K562 (cell line): ENCODE measurements around the gene GBF1.

Experiments
- CBFA2T3 ChIP-seq: fragments of 450-650 bp; IDR thresholded peaks from 2 replicates; pipeline ENCODE4 v1.6.1; 2017
- CBFB ChIP-seq: sonication (generic); formaldehyde crosslinking; IDR thresholded peaks from 2 replicates; pipeline ENCODE4 v1.4.0; 2020; ENCODE audit warnings: mild to moderate bottlenecking, missing genetic modification reagents
- HNRNPK ChIP-seq: fragments of 200-400 bp; formaldehyde crosslinking; IDR thresholded peaks from one replicate; pipeline ENCODE4 v1.6.1; 2018; ENCODE audit warnings: mild to moderate bottlenecking, low read depth, low read length; ENCODE audit not compliant: poor library complexity, severe bottlenecking
- MBD1 ChIP-seq: fragments of 250-450 bp; sonication (Bioruptor Pico); IDR thresholded peaks from 2 replicates; pipeline ENCODE4 v1.8.0; 2022; ENCODE audit warnings: inconsistent platforms
- MEF2A ChIP-seq: IDR thresholded peaks from 2 replicates; pipeline ENCODE4 v1.6.1; 2011; ENCODE audit warnings: low read depth, mild to moderate bottlenecking, low read length, moderate library complexity; ENCODE audit not compliant: control insufficient read depth
- POLR2AphosphoS5 ChIP-seq: IDR thresholded peaks from 2 replicates; pipeline ENCODE4 v1.6.1; 2011; ENCODE audit warnings: mild to moderate bottlenecking, low read depth, low read length, moderate library complexity; ENCODE audit not compliant: control insufficient read depth, insufficient read depth
- RFX5 ChIP-seq: IDR thresholded peaks from 2 replicates; pipeline ENCODE4 v1.6.1; 2011; ENCODE audit warnings: low read depth, mild to moderate bottlenecking, improper control_type of control experiment, low read length
- TAF15 ChIP-seq: fragments of 200-400 bp; formaldehyde crosslinking; IDR thresholded peaks from 2 replicates; pipeline ENCODE4 v1.6.1; 2017; ENCODE audit warnings: mild to moderate bottlenecking, low read depth, low read length, moderate library complexity
- ZZZ3 ChIP-seq: fragments of 450-650 bp; IDR thresholded peaks from 2 replicates; pipeline ENCODE4 v1.6.1; 2016; ENCODE audit warnings: antibody characterized with exemption, mild to moderate bottlenecking, moderate library complexity
- TF ChIP-seq, protein P1 (sequence below), 3 experiments: IDR thresholded peaks in 2 of 3; conservative IDR thresholded peaks in 1 of 3; 2 replicates each; pipeline ENCODE4 v1.5.1; 2011 to 2012; ENCODE audit warnings: low read length in 3 of 3, mild to moderate bottlenecking in 3 of 3, control low read depth in 2 of 3, improper control_type of control experiment in 1 of 3, inconsistent platforms in 1 of 3, low read depth in 1 of 3, mixed read lengths in 1 of 3, moderate library complexity in 1 of 3; ENCODE audit not compliant: insufficient read depth in 2 of 3
- TF ChIP-seq, protein P2 (sequence below), 2 experiments: fragments of 450-650 bp in 1 of 2; sonication (generic) in 1 of 2; formaldehyde crosslinking in 1 of 2; IDR thresholded peaks in 1 of 2; conservative IDR thresholded peaks in 1 of 2; 2 replicates each; pipeline versions ENCODE4 v1.6.1 to v1.8.1; 2016 to 2023; ENCODE audit warnings: mild to moderate bottlenecking in 2 of 2, moderate library complexity in 2 of 2, inconsistent platforms in 1 of 2, missing genetic modification reagents in 1 of 2

DNA sequence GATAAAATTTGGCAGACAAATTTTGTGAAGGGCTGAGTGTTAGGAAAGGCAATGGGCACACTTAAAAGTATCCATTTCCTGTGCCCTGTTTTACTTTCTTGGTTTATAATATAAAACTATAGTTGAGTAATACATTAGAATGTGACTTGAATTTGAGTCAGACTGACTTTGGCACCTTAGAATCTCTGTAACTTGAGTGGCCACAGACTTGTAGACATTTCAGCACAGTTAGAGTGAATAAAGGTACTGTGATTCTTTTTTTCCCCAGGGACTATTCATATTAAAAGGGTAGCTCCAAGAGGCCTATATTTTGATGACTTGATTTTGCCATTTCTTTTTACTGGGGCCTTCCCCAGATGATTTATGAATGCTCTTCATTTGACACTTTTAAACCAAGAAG lies 22.4 kb downstream of the GBF1 start:
- no peak for TF ChIP-seq MBD1
- TF ChIP-seq MEF2A = no peak
- TF ChIP-seq, protein P1, sequence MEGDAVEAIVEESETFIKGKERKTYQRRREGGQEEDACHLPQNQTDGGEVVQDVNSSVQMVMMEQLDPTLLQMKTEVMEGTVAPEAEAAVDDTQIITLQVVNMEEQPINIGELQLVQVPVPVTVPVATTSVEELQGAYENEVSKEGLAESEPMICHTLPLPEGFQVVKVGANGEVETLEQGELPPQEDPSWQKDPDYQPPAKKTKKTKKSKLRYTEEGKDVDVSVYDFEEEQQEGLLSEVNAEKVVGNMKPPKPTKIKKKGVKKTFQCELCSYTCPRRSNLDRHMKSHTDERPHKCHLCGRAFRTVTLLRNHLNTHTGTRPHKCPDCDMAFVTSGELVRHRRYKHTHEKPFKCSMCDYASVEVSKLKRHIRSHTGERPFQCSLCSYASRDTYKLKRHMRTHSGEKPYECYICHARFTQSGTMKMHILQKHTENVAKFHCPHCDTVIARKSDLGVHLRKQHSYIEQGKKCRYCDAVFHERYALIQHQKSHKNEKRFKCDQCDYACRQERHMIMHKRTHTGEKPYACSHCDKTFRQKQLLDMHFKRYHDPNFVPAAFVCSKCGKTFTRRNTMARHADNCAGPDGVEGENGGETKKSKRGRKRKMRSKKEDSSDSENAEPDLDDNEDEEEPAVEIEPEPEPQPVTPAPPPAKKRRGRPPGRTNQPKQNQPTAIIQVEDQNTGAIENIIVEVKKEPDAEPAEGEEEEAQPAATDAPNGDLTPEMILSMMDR (IDR thresholded peaks at IDR 0.05 in 2 of 3, conservative IDR thresholded peaks at IDR 0.05 in 1 of 3; ENCODE audit: insufficient read depth in 2 of 3, low read depth in 1 of 3, low read length in 3 of 3) = no peak
- TF ChIP-seq RFX5 = no peak
- no peak for TF ChIP-seq ZZZ3
- TF ChIP-seq, protein P2, sequence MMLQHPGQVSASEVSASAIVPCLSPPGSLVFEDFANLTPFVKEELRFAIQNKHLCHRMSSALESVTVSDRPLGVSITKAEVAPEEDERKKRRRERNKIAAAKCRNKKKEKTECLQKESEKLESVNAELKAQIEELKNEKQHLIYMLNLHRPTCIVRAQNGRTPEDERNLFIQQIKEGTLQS (IDR thresholded peaks at IDR 0.05) = no peak
- TF ChIP-seq, protein P2 (CRISPR knock-in tag; conservative IDR thresholded peaks at IDR 0.05) = no peak
- no peak for TF ChIP-seq HNRNPK
- TF ChIP-seq CBFB (CRISPR knock-in tag) = no peak
- TF ChIP-seq POLR2AphosphoS5 = no peak
- TF ChIP-seq TAF15 = no peak
- no peak for TF ChIP-seq CBFA2T3
